IPS-20b (cell line): ENCODE measurements around the gene DIAPH3.
"Not testable (repeated sequence)": the region's sequence is repeated elsewhere in the genome, so short reads cannot be mapped to it uniquely, and the experiment has no call there.

Experiments used
- H3K27ac ChIP-seq: one replicate; pipeline ENCODE4 v1.5.1; 2013; ENCODE audit warnings: low read length
- H3K27me3 ChIP-seq: 2 replicates; pipeline ENCODE4 v1.6.1; 2013; ENCODE audit warnings: mild to moderate bottlenecking, low read length, inconsistent platforms; ENCODE audit not compliant: insufficient read depth
- H3K36me3 ChIP-seq: 2 replicates; pipeline ENCODE4 v1.6.1; 2013; ENCODE audit warnings: low read depth, mild to moderate bottlenecking, inconsistent platforms, low read length, moderate library complexity; ENCODE audit not compliant: insufficient read depth
- H3K4me1 ChIP-seq: 2 replicates; pipeline ENCODE4 v1.6.1; 2013; ENCODE audit warnings: mild to moderate bottlenecking, control low read depth, inconsistent platforms, low read length, moderate library complexity; ENCODE audit not compliant: insufficient read depth
- H3K4me3 ChIP-seq: 2 replicates; pipeline ENCODE4 v1.5.1; 2013; ENCODE audit warnings: mild to moderate bottlenecking, low read length, inconsistent platforms
- H3K9ac ChIP-seq: 2 replicates; pipeline ENCODE4 v1.6.1; 2013; ENCODE audit warnings: low read depth, mild to moderate bottlenecking, inconsistent platforms, low read length, moderate library complexity
- H3K9me3 ChIP-seq: 2 replicates; pipeline ENCODE4 v1.6.1; 2013; ENCODE audit warnings: mild to moderate bottlenecking, low read depth, low read length, inconsistent platforms; ENCODE audit not compliant: insufficient read depth

The DIAPH3 gene

GRCh38 chr13:60044321-60044720, 119.4 kb downstream of the DIAPH3 start:
- no peak overlapping the region for H3K27ac ChIP-seq
- H3K9me3 ChIP-seq: no peaks in the 10 kb centered on the region
- no peaks in the 10 kb centered on the region for H3K27me3 ChIP-seq
- H3K9ac ChIP-seq: no peak overlapping the region
- H3K36me3 ChIP-seq: peaks cover 7% of the 10 kb centered on the region; the same call in 1 of the 2 replicates
- H3K4me3 ChIP-seq: no peak overlapping the region
- H3K4me1 ChIP-seq: 0 out of 2 replicates have a peak, but pooled peaks cover 2% of the 10 kb centered on the region

- H3K27me3 ChIP-seq: no peaks in the 10 kb centered on the region
- H3K36me3 ChIP-seq: peaks cover 7% of the 10 kb centered on the region; the same call in 1 of the 2 replicates
- no peak overlapping the region for H3K4me3 ChIP-seq
- H3K9ac ChIP-seq: no peak overlapping the region
- H3K27ac ChIP-seq: no peak overlapping the region
- no peaks in the 10 kb centered on the region for H3K9me3 ChIP-seq
- 0 out of 2 replicates have a peak, but pooled peaks cover 2% of the 10 kb centered on the region for H3K4me1 ChIP-seq
Measured at GRCh38 chr13:60043262-60043661, 120.5 kb downstream of the DIAPH3 start.

- H3K4me1 ChIP-seq, H3K9me3 ChIP-seq: not testable (repeated sequence)
Measured at GRCh38 chr13:60040668-60041067, 123.1 kb downstream of the DIAPH3 start.

GRCh38 chr13:60035874-60036273, 127.9 kb downstream of the DIAPH3 start:
- no peak overlapping the region for H3K27ac ChIP-seq
- H3K9ac ChIP-seq: no peak overlapping the region
- no peaks in the 10 kb centered on the region for H3K9me3 ChIP-seq
- H3K4me1 ChIP-seq: no peaks in the 10 kb centered on the region; the same call in 1 of the 2 replicates
- H3K36me3 ChIP-seq: no peaks in the 10 kb centered on the region
- no peak overlapping the region for H3K4me3 ChIP-seq
- H3K27me3 ChIP-seq: no peaks in the 10 kb centered on the region

More at GRCh38 chr13:60040668-60041067, 123.1 kb downstream of the DIAPH3 start:
- not testable (repeated sequence) for H3K27me3 ChIP-seq, H3K27ac ChIP-seq, H3K9ac ChIP-seq, H3K36me3 ChIP-seq, H3K4me3 ChIP-seq

- Histone ChIP-seq H3K27me3 (no peaks in the 10 kb centered on the region), H3K4me1 (no peaks in the 10 kb centered on the region; the same call in 1 of the 2 replicates), H3K27ac (no peak overlapping the region), H3K9me3 (no peaks in the 10 kb centered on the region), H3K36me3 (no peaks in the 10 kb centered on the region), H3K4me3 (no peak overlapping the region), H3K9ac (no peak overlapping the region)
Measured at GRCh38 chr13:60032851-60033250, 130.9 kb downstream of the DIAPH3 start.

GRCh38 chr13:60028021-60028420, 135.7 kb downstream of the DIAPH3 start:
- H3K9ac ChIP-seq: no peak overlapping the region
- no peaks in the 10 kb centered on the region for H3K4me1 ChIP-seq
- H3K36me3 ChIP-seq: no peaks in the 10 kb centered on the region
- H3K27ac ChIP-seq: no peak overlapping the region
- no peak overlapping the region for H3K4me3 ChIP-seq
- H3K9me3 ChIP-seq: no peaks in the 10 kb centered on the region
- no peaks in the 10 kb centered on the region for H3K27me3 ChIP-seq

GRCh38 chr13:60026286-60026685, 137.4 kb downstream of the DIAPH3 start:
- Histone ChIP-seq H3K27ac (no peak overlapping the region), H3K27me3 (no peaks in the 10 kb centered on the region), H3K4me3 (no peak overlapping the region), H3K9me3 (no peaks in the 10 kb centered on the region), H3K4me1 (no peaks in the 10 kb centered on the region), H3K9ac (no peak overlapping the region), H3K36me3 (no peaks in the 10 kb centered on the region)

- H3K27me3 ChIP-seq: no peaks in the 10 kb centered on the region
- no peak overlapping the region for H3K27ac ChIP-seq
- no peaks in the 10 kb centered on the region for H3K4me1 ChIP-seq
- H3K9ac ChIP-seq: no peak overlapping the region
- no peaks in the 10 kb centered on the region for H3K36me3 ChIP-seq
- H3K4me3 ChIP-seq: no peak overlapping the region
- H3K9me3 ChIP-seq: no peaks in the 10 kb centered on the region
Measured at GRCh38 chr13:60020288-60020687, 143.4 kb downstream of the DIAPH3 start.

- no peaks in the 10 kb centered on the region for H3K27me3 ChIP-seq
- H3K27ac ChIP-seq: no peak overlapping the region
- H3K4me1 ChIP-seq: no peaks in the 10 kb centered on the region
Measured at GRCh38 chr13:60019119-60019993, 144.4 kb downstream of the DIAPH3 start.

GRCh38 chr13:60018536-60018935, 145.2 kb downstream of the DIAPH3 start:
- Histone ChIP-seq H3K27ac (no peak overlapping the region), H3K4me1 (no peaks in the 10 kb centered on the region), H3K36me3 (no peaks in the 10 kb centered on the region), H3K9me3 (no peaks in the 10 kb centered on the region), H3K9ac (no peak overlapping the region), H3K27me3 (no peaks in the 10 kb centered on the region), H3K4me3 (no peak overlapping the region)

More at GRCh38 chr13:60019119-60019993, 144.4 kb downstream of the DIAPH3 start:
- Histone ChIP-seq H3K9me3 (no peaks in the 10 kb centered on the region), H3K4me3 (no peak overlapping the region), H3K36me3 (no peaks in the 10 kb centered on the region), H3K9ac (no peak overlapping the region)

- no peak overlapping the region for H3K27ac ChIP-seq
- H3K9ac ChIP-seq: no peak overlapping the region
- no peaks in the 10 kb centered on the region for H3K4me1 ChIP-seq
- H3K27me3 ChIP-seq: no peaks in the 10 kb centered on the region
- H3K36me3 ChIP-seq: no peaks in the 10 kb centered on the region
- no peaks in the 10 kb centered on the region for H3K9me3 ChIP-seq
- H3K4me3 ChIP-seq: no peak overlapping the region
Measured at GRCh38 chr13:60016229-60016628, 147.5 kb downstream of the DIAPH3 start.

GRCh38 chr13:60013166-60013565, 150.6 kb downstream of the DIAPH3 start:
- Histone ChIP-seq H3K4me3 (no peak overlapping the region), H3K9me3 (no peaks in the 10 kb centered on the region), H3K27ac (no peak overlapping the region), H3K27me3 (no peaks in the 10 kb centered on the region), H3K9ac (no peak overlapping the region), H3K36me3 (no peaks in the 10 kb centered on the region), H3K4me1 (no peaks in the 10 kb centered on the region)
